Measurements from ENCODE around the gene UBTD2. TPM values are rescaled to one million over a fixed set of nuclear protein-coding genes. Genes with fewer than 3 reads are reported as not detected.
A peak's percentile ranks its signal among the peaks of the same experiment; 100 is the strongest.
"Not testable (repeated sequence)": the region's sequence is repeated elsewhere in the genome, so short reads cannot be mapped to it uniquely, and the experiment has no call there.

UBTD2 gene
- polyA plus RNA-seq (2011; rRNA removed): 30.2 and 33.3 TPM in 2 replicates
- 17.1 and 27.4 TPM in 2 replicates for polyA minus RNA-seq (2011; rRNA and poly(A)+ RNA removed)

DNA sequence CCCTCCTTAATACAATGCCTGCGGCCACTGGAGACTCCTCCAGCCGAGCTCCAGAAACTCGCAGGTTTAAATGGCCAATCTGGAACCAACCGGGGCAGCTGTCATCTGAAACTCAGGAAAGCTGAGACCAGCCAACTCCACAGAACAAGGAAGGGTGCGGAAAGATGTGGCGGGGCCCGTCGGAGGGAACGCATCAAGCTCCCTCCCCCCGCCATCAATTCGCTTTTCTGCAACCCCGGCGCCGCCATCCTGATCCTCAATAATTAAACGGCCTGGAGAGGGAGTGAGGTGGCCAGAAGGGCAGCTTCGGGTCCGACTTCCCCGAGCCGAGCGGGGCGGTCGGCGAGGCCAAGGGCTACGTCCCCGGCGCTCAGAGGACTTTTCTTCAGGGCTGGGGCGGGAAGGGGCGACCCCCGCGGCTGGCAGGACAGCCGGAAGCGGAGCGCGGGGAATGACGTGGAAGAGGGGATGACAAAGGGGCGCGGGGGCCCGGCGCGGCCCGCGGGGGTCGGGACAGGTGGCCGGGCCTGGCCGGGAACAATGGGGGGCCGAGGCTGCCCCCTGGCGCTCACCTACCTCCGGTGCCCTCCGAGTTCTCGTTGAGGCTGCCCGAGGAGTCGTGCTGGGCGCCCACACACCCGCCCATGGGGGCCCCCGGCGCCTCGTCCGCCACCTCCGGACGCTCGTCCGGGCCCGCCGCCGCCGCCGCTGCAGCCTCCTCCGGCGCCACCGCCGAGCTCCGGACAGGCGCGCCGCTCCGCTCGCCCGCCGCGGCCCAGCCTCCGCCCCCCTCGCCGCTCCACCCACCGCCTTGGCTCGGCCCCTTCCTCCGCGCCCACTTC lies at the start of gene UBTD2:
TSS of gene UBTD2 (minus strand) at position 745 of the 842 bp plus-strand sequence. CDS start at position 646, 99 bp downstream.
- ChIA-PET POLR2A (interaction anchor here (0.6 to 1.9 kb wide), 7 partner anchors 21 to 276 kb away, joined by 3 to 14 read pairs (median 3); partner anchors contain the start of genes FBXW11 and STK10), CTCF (interaction anchor here (0.6 to 2.4 kb wide), 14 partner anchors 9 to 472 kb away, joined by 3 to 11 read pairs (median 4); partner anchors contain the start of gene STK10)
- TF ChIP-seq, protein P1, sequence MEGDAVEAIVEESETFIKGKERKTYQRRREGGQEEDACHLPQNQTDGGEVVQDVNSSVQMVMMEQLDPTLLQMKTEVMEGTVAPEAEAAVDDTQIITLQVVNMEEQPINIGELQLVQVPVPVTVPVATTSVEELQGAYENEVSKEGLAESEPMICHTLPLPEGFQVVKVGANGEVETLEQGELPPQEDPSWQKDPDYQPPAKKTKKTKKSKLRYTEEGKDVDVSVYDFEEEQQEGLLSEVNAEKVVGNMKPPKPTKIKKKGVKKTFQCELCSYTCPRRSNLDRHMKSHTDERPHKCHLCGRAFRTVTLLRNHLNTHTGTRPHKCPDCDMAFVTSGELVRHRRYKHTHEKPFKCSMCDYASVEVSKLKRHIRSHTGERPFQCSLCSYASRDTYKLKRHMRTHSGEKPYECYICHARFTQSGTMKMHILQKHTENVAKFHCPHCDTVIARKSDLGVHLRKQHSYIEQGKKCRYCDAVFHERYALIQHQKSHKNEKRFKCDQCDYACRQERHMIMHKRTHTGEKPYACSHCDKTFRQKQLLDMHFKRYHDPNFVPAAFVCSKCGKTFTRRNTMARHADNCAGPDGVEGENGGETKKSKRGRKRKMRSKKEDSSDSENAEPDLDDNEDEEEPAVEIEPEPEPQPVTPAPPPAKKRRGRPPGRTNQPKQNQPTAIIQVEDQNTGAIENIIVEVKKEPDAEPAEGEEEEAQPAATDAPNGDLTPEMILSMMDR (IDR thresholded peaks at IDR 0.05; ENCODE audit: low read depth, low read length): peak; percentile 44
- peak within 1 kb of the TSS; percentile 79 for H3K4me3 ChIP-seq (ENCODE audit: low read depth, low read length)
- DNase-seq (ENCODE audit: low read depth, low spot score): no peak
- H3K27ac ChIP-seq (ENCODE audit: low read depth, low read length): peak within 1 kb of the TSS; percentile 68
- H3K27me3 ChIP-seq (ENCODE audit: control insufficient read depth, insufficient read depth, low read length): no peaks in the 10 kb centered on the region
- H3K9me3 ChIP-seq (ENCODE audit: control insufficient read depth, insufficient read depth, low read length): no peaks in the 10 kb centered on the region

- not testable (repeated sequence) for H3K27me3 ChIP-seq (ENCODE audit: control insufficient read depth, insufficient read depth, low read length); H3K27ac ChIP-seq (ENCODE audit: low read depth, low read length); DNase-seq (ENCODE audit: low read depth, low spot score); H3K4me3 ChIP-seq (ENCODE audit: low read depth, low read length); H3K9me3 ChIP-seq (ENCODE audit: control insufficient read depth, insufficient read depth, low read length)
- ChIA-PET CTCF (interaction anchor here (0.7 kb wide), 1 partner anchor 90 kb away, joined by 7 read pairs; no protein-coding TSS in a partner anchor), POLR2A (interaction anchor here (0.7 kb wide), 1 partner anchor 20 kb away, joined by 4 read pairs; no protein-coding TSS in a partner anchor)
Observed at GRCh38 chr5:172326901-172327300, 43.3 kb upstream of the UBTD2 start.

DNA sequence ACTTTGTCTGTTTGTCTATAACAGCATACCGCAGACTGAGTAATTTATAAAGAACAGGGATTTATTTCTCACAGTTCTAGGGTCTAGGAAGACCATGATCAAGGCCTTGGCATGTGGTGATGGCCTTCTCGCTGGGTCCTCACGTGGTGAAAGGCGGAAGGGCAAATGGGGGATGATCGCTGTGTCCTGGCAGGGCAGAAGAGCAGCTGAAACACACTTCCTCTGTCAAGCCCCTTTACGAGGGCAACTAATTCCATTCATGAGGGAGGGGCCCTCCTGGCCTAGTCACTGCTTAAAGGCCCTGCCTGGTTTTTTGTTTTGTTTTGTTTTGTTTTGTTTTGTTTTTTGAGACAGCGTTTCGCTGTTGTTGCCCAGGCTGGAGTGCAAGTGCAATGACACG lies 41.9 kb upstream of the UBTD2 start:
- no peak for DNase-seq (ENCODE audit: low read depth, low spot score)
- Histone ChIP-seq H3K4me3 (ENCODE audit: low read depth, low read length) (no peak overlapping the region), H3K27ac (ENCODE audit: low read depth, low read length) (no peak overlapping the region), H3K27me3 (ENCODE audit: control insufficient read depth, insufficient read depth, low read length) (no peaks in the 10 kb centered on the region), H3K9me3 (ENCODE audit: control insufficient read depth, insufficient read depth, low read length) (no peaks in the 10 kb centered on the region)
- TF ChIP-seq, protein P1 (IDR thresholded peaks at IDR 0.05; ENCODE audit: low read depth, low read length): no peak
- ChIA-PET POLR2A (no interaction called here), CTCF (no interaction called here)

- Histone ChIP-seq H3K9me3 (ENCODE audit: control insufficient read depth, insufficient read depth, low read length) (no peaks in the 10 kb centered on the region), H3K4me3 (ENCODE audit: low read depth, low read length) (no peak overlapping the region), H3K27ac (ENCODE audit: low read depth, low read length) (no peak overlapping the region), H3K27me3 (ENCODE audit: control insufficient read depth, insufficient read depth, low read length) (no peaks in the 10 kb centered on the region)
- ChIA-PET POLR2A (no interaction called here), CTCF (no interaction called here)
- no peak for DNase-seq (ENCODE audit: low read depth, low spot score)
- TF ChIP-seq, protein P1 (IDR thresholded peaks at IDR 0.05; ENCODE audit: low read depth, low read length): no peak
Observed at GRCh38 chr5:172322028-172322965, 38.7 kb upstream of the UBTD2 start.

GRCh38 chr5:172321593-172321992 lies 38.0 kb upstream of the UBTD2 start:
- ChIA-PET CTCF (no interaction called here), POLR2A (no interaction called here)
- DNase-seq (ENCODE audit: low read depth, low spot score): no peak
- Histone ChIP-seq H3K27ac (ENCODE audit: low read depth, low read length) (no peak overlapping the region), H3K4me3 (ENCODE audit: low read depth, low read length) (no peak overlapping the region), H3K9me3 (ENCODE audit: control insufficient read depth, insufficient read depth, low read length) (no peaks in the 10 kb centered on the region), H3K27me3 (ENCODE audit: control insufficient read depth, insufficient read depth, low read length) (no peaks in the 10 kb centered on the region)
- TF ChIP-seq, protein P1 (IDR thresholded peaks at IDR 0.05; ENCODE audit: low read depth, low read length): no peak
